CD14-positive monocyte (primary cell): ENCODE results near the gene DCC. TPM values are rescaled to one million over a fixed set of nuclear protein-coding genes. Genes with fewer than 3 reads are reported as not detected.

Experiments
- DNase-seq, 3 donors: peaks; one replicate each; pipeline ENCODE4 v3.0.0-alpha.2; 2011 to 2022
- H2AFZ ChIP-seq: 2 replicates; pipeline ENCODE4 v1.6.0; 2012; ENCODE audit warnings: mild to moderate bottlenecking, low read depth, low read length, inconsistent platforms; ENCODE audit not compliant: insufficient read depth, poor library complexity, severe bottlenecking
- H3K27ac ChIP-seq, 2 donors: 1 replicate in 1 of 2; 2 replicates in 1 of 2; pipeline ENCODE4 v1.5.1; 2012 to 2013; ENCODE audit warnings: low read length in 2 of 2, control low read depth in 1 of 2, inconsistent platforms in 1 of 2, low read depth in 1 of 2, mild to moderate bottlenecking in 1 of 2
- H3K27me3 ChIP-seq, 2 donors: one replicate each; pipeline versions ENCODE4 v1.6.0 to v1.6.1; 2011 to 2013; ENCODE audit warnings: low read length in 2 of 2; ENCODE audit not compliant: control insufficient read depth in 2 of 2, insufficient read depth in 2 of 2
- H3K36me3 ChIP-seq, 2 donors: replicated peaks in 1 of 2; 1 replicate in 1 of 2; 2 replicates in 1 of 2; pipeline versions ENCODE4 v1.5.1 to v1.6.1; 2012 to 2013; ENCODE audit warnings: low read length in 2 of 2, control low read depth in 1 of 2, inconsistent platforms in 1 of 2, mild to moderate bottlenecking in 1 of 2; ENCODE audit not compliant: insufficient read depth in 2 of 2, control insufficient read depth in 1 of 2
- H3K4me1 ChIP-seq, 2 donors: 1 replicate in 1 of 2; 2 replicates in 1 of 2; pipeline versions ENCODE4 v1.5.1 to v1.6.1; 2012 to 2013; ENCODE audit warnings: low read length in 2 of 2, control low read depth in 1 of 2, inconsistent platforms in 1 of 2, mild to moderate bottlenecking in 1 of 2, moderate library complexity in 1 of 2; ENCODE audit not compliant: insufficient read depth in 2 of 2, control insufficient read depth in 1 of 2
- H3K4me2 ChIP-seq: replicated peaks from 2 replicates; pipeline ENCODE3; 2012; ENCODE audit warnings: low read length, moderate library complexity, mild to moderate bottlenecking; ENCODE audit not compliant: poor library complexity, severe bottlenecking; ENCODE audit errors: extremely low read depth
- H3K4me3 ChIP-seq, 3 experiments: fragments of 200-600 bp in 1 of 3; sonication (generic) in 1 of 3; replicated peaks in 1 of 3; 1 replicate in 2 of 3; 2 replicates in 1 of 3; pipeline ENCODE4 v1.5.1; 2011 to 2013; ENCODE audit warnings: low read length in 3 of 3, mild to moderate bottlenecking in 3 of 3, control low read depth in 2 of 3, low read depth in 2 of 3, inconsistent platforms in 1 of 3, moderate library complexity in 1 of 3
- H3K79me2 ChIP-seq: 2 replicates; pipeline ENCODE4 v1.6.0; 2012; ENCODE audit warnings: mild to moderate bottlenecking, control low read depth, inconsistent platforms, low read length, moderate library complexity; ENCODE audit not compliant: insufficient read depth
- H3K9ac ChIP-seq: 2 replicates; pipeline ENCODE4 v1.6.0; 2017; ENCODE audit warnings: low read length, mild to moderate bottlenecking; ENCODE audit not compliant: insufficient read depth, poor library complexity, severe bottlenecking
- H3K9me3 ChIP-seq, 2 donors: replicated peaks in 1 of 2; 1 replicate in 1 of 2; 2 replicates in 1 of 2; pipeline versions ENCODE4 v1.5.1 to v1.6.1; 2012 to 2013; ENCODE audit warnings: low read length in 2 of 2, control low read depth in 1 of 2; ENCODE audit not compliant: control insufficient read depth in 1 of 2, insufficient read depth in 1 of 2
- H4K20me1 ChIP-seq: 2 replicates; pipeline ENCODE4 v1.6.0; 2012; ENCODE audit warnings: mild to moderate bottlenecking, low read length, control low read depth, moderate library complexity; ENCODE audit not compliant: insufficient read depth
- H3K27ac Mint-ChIP-seq, 7 donors: one replicate each; pipeline ENCODE4 v1.8.0; 2020; ENCODE audit warnings: mild to moderate bottlenecking in 7 of 7, mixed read lengths in 7 of 7, moderate library complexity in 6 of 7, inconsistent platforms in 2 of 7
- H3K27me3 Mint-ChIP-seq, 3 donors: one replicate each; pipeline ENCODE4 v1.8.0; 2021 to 2022; ENCODE audit warnings: low read depth in 3 of 3, mild to moderate bottlenecking in 3 of 3, mixed read lengths in 3 of 3, moderate library complexity in 3 of 3, inconsistent platforms in 1 of 3
- H3K36me3 Mint-ChIP-seq, 2 donors: one replicate each; pipeline ENCODE4 v1.8.0; 2020; ENCODE audit warnings: mixed read lengths in 2 of 2, inconsistent platforms in 1 of 2, mild to moderate bottlenecking in 1 of 2
- H3K4me1 Mint-ChIP-seq: one replicate; pipeline ENCODE4 v1.8.0; 2020; ENCODE audit warnings: mild to moderate bottlenecking, mixed read lengths
- H3K4me3 Mint-ChIP-seq, 2 donors: one replicate each; pipeline ENCODE4 v1.8.0; 2020; ENCODE audit warnings: mild to moderate bottlenecking in 2 of 2, mixed read lengths in 2 of 2, moderate library complexity in 1 of 2
- H3K9me3 Mint-ChIP-seq, 7 donors: one replicate each; pipeline ENCODE4 v1.8.0; 2020 to 2022; ENCODE audit warnings: mixed read lengths in 7 of 7, mild to moderate bottlenecking in 6 of 7, moderate library complexity in 6 of 7, inconsistent platforms in 2 of 7
- CTCF ChIP-seq: fragments of 200-600 bp; IDR thresholded peaks from one replicate; pipeline ENCODE4 v1.8.0; 2022; ENCODE audit warnings: antibody characterized with exemption, mild to moderate bottlenecking
- whole genome bisulfite sequencing: methylation state at CpG from one replicate; pipeline ENCODE4 v1.1.5; 2013; ENCODE audit warnings: missing lambda C conversion rate; ENCODE audit not compliant: insufficient coverage; 5-methylcytosine and 5-hydroxymethylcytosine counted together
- intact Hi-C, 2 donors: fragments of 100-400 bp; cut with micrococcal nuclease; formaldehyde crosslinking; loops; one replicate each; pipeline versions ENCODE4 v1.15.0 to v1.15.1; 2023
- polyA plus RNA-seq, 3 donors: library from polyadenylated mRNA; depleted of rRNA in 1 of 3; unstranded in 2 of 3; stranded (reverse) in 1 of 3; fragments of 300-500 nt in 2 of 3; fragments of >200 nt in 1 of 3; fragmentation: Illumina TruSeq in 2 of 3; gene quantifications; 1 replicate in 2 of 3; 2 replicates in 1 of 3; pipeline ENCODE4 v1.2.3, GENCODE V29; 2012 to 2021

The DCC gene
- polyA plus RNA-seq, 3 donors: not detected

GRCh38 chr18:52367953-52368742, 28.2 kb downstream of the DCC start:
- Histone ChIP-seq H3K4me3 (no peak overlapping the region), H2AFZ (no peak overlapping the region), H3K4me2 (no peak overlapping the region), H3K4me1 (no peaks in the 10 kb centered on the region), H3K9ac (no peak overlapping the region), H3K79me2 (no peaks in the 10 kb centered on the region), H4K20me1 (no peaks in the 10 kb centered on the region), H3K27me3 (no peaks in the 10 kb centered on the region), H3K9me3 (no peaks in the 10 kb centered on the region), H3K36me3 (no peaks in the 10 kb centered on the region), H3K27ac (no peak overlapping the region)
- no peak for DNase-seq
- Mint-ChIP-seq H3K27me3 (no peaks in the 10 kb centered on the region), H3K4me1 (no peaks in the 10 kb centered on the region), H3K4me3 (no peak overlapping the region), H3K9me3 (peaks cover 0 to 14% (median 5%) of the 10 kb centered on the region in 7 donors), H3K36me3 (no peaks in the 10 kb centered on the region), H3K27ac (no peak overlapping the region)
- 56% methylated on average over 1 of the region's 3 CpGs for WGBS
- TF ChIP-seq CTCF: no peak
- intact Hi-C loops: no loop called here

- WGBS: no CpG with 5 or more reads among the region's 2 CpGs
- H3K27ac ChIP-seq: no peak overlapping the region
- intact Hi-C loops: no loop called here
- H3K9ac ChIP-seq: no peak overlapping the region
- no peaks in the 10 kb centered on the region for H3K9me3 ChIP-seq
- Mint-ChIP-seq H3K4me1 (no peaks in the 10 kb centered on the region), H3K27ac (no peak overlapping the region), H3K27me3 (no peaks in the 10 kb centered on the region), H3K4me3 (no peak overlapping the region), H3K36me3 (no peaks in the 10 kb centered on the region), H3K9me3 (peaks cover 0 to 19% (median 2%) of the 10 kb centered on the region in 7 donors)
- no peaks in the 10 kb centered on the region for H3K4me1 ChIP-seq
- H3K4me2 ChIP-seq: no peak overlapping the region
- H2AFZ ChIP-seq: no peak overlapping the region
- H3K27me3 ChIP-seq: no peaks in the 10 kb centered on the region
- no peak for DNase-seq
- TF ChIP-seq CTCF: no peak
- no peak overlapping the region for H3K4me3 ChIP-seq
- H4K20me1 ChIP-seq: no peaks in the 10 kb centered on the region
- no peaks in the 10 kb centered on the region for H3K79me2 ChIP-seq
- H3K36me3 ChIP-seq: no peaks in the 10 kb centered on the region
Measured at GRCh38 chr18:52370841-52371240, 30.8 kb downstream of the DCC start.
